ENCODE measurements around the gene UBE2Z.

DNA sequence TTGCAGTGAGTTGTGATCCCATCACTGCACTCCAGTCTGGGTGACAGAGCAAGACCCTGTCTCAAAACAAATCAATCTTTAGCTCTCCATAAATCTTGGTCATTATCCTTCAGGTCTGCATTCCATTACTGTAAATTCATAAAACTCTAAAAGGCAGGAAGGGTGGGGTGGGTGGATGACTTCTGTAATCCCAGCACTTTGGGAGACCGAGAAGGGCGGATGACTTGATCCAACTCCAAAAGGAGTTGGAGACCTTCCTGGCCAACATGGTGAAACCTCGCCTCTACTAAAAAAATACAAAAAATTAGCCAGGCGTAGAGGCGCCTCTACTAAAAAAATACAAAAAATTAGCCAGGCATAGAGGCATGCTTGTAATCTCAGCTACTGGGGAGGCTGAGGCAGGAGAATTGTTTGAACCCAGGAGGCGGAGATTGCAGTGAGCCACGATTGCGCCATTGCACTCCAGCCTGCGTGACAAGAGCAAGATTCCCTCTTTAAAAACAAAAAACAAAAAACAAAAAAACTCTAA is 2.2 kb upstream of the UBE2Z start:
- TF ChIP-seq CTCF (IDR thresholded peaks at IDR 0.05; ENCODE audit: low read depth, low read length), result no peak
- TF ChIP-seq EZH2phosphoT487 (IDR thresholded peaks at IDR 0.05; ENCODE audit: low read depth), result no peak
